ENCODE results near the gene PRR33.
A peak's percentile ranks its signal among the peaks of the same experiment; 100 is the strongest.
"Not testable (repeated sequence)": the region's sequence is repeated elsewhere in the genome, so short reads cannot be mapped to it uniquely, and the experiment has no call there.

PRR33 gene

DNA sequence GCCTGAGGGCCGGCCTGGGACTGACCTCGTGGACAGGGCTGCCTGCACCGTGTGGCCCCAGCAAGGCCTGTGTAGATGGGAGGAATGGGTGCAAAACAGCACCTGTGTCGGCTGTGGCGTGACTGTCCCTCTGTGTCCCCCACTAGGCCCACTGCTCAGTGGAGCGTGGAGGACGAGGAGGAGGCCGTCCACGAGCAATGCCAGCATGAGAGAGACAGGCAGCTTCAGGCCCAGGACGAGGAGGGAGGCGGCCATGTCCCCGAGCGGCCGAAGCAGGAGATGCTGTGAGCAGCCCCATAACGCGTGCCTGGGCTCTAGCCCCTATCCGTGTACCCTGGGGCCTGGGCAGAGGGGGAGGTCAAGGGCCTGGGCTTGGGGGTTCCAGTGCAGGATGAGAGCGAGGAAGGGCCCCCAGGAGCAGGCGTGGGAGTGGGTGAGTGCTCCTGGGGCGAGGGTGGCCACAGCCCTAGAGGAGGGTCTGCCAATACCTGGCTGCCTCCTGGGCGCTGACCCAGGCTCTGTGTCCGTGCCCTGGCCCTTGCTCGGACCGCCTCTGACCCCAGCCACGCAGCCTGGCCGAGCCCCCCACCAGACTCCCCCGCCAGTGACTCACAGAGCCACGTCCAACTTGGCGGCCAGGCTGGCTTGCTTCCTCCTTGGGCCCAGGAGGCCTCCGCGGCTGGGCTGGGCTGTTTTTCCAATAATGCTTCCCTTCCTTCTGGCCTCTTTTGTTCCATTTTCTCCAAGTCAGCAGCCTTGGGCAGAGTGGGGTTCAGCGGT lies 11.6 kb downstream of the PRR33 start:
- Mint-ChIP-seq H3K9me3 (ENCODE audit: low read depth) (no peaks in the 10 kb centered on the region), H3K4me3 (no peak overlapping the region), H3K4me1 (ENCODE audit: low read depth) (peaks cover 10% of the 10 kb centered on the region), H3K27ac (no peak overlapping the region), H3K36me3 (no peaks in the 10 kb centered on the region), H3K27me3 (no peaks in the 10 kb centered on the region)

DNA sequence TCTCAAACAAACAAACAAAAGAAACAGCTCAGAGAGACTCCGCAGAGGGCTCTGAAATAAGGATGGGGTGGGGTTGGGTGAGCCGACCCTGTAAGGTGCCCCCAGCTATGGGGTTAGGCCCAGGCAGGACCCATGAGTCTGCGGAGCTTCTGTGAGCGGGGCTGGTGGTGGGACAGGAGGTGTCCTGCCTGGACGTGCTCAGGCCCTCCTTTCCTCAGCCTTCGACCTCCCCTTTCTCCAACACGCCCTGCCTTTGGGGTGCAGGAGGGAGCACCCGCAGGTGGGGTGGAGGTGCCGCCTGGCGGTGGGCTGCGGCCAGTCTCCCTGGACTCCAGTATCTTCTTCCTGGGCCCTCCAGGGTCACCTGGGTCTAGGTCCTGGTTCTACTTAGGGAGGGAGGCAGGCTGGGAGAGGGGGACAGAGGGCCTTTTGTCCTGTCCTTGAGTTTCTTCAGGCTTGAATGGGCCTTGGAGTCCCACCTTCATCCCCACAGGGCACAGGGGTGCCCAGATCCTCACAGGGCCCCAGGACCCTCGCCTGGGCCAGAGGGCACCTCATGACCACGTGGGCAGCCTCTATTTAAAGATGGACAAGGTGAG lies 12.3 kb downstream of the PRR33 start:
- H3K9me3 Mint-ChIP-seq (ENCODE audit: low read depth), result no peaks in the 10 kb centered on the region
- H3K4me1 Mint-ChIP-seq (ENCODE audit: low read depth), result peaks cover 10% of the 10 kb centered on the region
- no peaks in the 10 kb centered on the region for H3K27me3 Mint-ChIP-seq
- no peak overlapping the region for H3K4me3 Mint-ChIP-seq
- H3K27ac Mint-ChIP-seq, result no peak overlapping the region
- no peaks in the 10 kb centered on the region for H3K36me3 Mint-ChIP-seq

DNA sequence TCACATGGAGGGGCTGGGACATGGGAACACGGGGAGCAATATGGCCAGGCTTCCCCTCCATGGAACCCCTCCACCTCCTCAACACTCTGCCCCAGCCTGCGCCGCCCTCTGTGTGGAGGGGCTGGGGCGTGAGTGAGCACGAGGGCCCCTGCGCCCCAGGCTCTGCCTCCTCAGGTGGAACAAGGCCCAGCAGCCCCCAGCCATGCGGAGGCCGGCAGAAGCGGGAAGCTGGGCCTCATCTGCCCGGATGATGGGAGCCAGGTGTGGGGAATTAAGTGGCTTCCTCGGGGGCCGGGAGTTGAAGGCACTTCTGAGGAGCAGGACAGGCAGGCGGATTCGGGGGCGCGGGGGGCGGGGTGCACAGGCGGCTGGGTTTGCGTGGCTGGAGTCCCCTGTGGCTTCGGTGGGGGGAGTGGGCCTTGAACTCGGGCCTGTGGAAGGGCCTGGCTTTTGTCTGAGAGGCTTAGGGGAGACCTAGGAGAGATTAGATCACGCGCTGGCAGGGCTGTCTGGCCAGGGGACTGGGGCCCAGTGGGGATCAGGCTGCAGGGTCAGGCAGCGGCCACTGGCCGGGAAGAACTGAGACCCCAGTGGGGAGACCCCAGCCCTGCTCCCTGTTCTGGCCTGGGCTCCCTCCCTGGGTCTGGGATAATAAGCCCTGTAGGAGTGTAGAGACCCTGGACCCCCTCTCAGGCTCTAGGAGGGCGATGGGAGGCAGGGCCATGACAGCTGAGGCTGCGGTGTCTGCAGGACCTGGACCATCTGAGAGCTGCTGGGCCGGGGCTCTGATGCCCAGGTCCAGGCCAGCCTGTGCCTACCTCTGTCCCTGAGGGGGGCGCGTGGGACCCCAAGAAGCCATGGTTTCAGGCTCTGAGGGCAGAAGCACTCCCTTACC lies 13.3 kb downstream of the PRR33 start:
- Mint-ChIP-seq H3K27ac (no peak overlapping the region), H3K4me1 (ENCODE audit: low read depth) (peaks cover 12% of the 10 kb centered on the region), H3K4me3 (no peak overlapping the region), H3K27me3 (no peaks in the 10 kb centered on the region), H3K9me3 (ENCODE audit: low read depth) (no peaks in the 10 kb centered on the region), H3K36me3 (no peaks in the 10 kb centered on the region)

DNA sequence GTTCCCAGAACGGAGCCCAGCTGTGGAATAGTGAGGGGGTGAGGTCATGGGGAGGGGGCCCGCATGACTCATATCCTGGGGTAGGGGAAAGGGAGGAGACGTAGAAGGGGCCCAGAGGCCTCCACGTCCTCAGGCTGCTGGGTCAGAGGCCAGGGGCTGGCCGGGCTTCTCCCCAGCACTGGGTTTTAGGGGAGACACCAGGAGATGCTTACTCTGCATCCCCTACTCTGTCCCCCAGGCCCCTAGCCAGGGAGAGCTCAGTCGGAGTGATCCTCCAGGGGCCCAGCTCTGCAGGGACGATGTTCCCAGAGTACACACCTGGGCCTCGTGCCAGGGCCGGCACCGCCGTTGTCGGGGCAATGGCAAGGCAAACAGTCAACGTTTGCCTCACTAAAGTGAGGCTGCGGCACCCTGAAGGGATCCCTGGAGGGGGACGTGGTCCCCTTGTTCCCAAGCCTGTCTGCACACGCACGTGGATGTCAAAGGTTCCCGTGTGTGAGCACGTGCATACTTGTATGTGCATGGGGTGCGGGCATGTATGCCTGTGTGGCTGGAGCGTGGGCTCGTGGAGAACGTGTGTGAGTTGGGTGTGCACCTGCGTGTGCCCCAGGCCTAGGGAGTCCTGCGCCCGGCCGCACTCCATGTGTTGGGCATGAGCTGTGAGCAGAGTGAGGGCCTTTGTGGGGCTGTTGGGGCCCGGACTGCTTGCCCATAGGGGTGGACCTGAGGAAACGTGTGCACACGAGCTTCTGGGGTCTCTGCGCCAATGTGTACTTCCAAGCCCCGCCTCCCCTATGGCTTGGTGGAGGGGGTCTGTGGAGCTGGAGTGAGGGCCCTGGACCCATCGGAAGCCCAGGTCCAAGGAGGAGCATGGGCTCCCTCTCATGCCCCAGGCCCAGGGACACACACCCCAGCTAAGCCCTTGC lies 14.2 kb downstream of the PRR33 start:
- peaks cover 17% of the 10 kb centered on the region for H3K4me1 Mint-ChIP-seq (ENCODE audit: low read depth)
- no peak overlapping the region for H3K4me3 Mint-ChIP-seq
- no peak overlapping the region for H3K27ac Mint-ChIP-seq
- no peaks in the 10 kb centered on the region for H3K36me3 Mint-ChIP-seq
- H3K27me3 Mint-ChIP-seq, result no peaks in the 10 kb centered on the region
- H3K9me3 Mint-ChIP-seq (ENCODE audit: low read depth), result no peaks in the 10 kb centered on the region

DNA sequence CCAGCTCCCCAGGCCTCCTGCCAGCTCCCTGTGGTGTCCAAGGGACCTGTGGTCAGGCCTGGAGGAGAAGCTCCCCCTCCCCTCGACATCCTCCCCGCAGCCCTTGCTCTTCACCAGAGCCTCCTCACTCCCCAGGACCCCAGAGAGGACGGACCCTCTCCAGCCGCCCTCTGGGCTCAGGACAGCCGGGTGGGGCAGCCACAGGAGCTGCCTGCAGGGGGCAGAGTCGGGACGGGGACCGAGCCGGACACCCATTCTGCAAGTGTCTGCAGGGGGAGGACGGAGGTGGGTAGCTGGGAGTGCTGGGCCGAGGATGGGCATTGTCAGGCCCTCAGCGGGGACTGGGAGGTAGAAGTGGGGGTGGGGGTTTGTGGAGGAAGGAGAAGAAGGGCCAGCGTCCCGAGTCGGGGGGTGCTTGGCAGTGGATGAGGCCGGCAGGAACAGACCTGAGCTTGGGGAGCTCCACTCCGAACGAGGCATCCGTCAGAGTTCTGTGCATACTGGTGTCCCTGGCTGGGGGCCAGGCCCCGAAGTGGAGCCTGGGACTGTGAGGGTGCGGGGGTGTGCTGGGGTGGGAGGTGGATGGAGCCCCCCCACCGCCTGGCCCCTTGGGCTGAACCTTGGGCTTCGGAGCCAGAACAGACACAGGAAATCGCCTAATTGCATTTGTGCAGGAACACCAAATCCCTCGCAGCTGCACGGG lies 15.2 kb downstream of the PRR33 start:
- no peak overlapping the region for H3K27ac Mint-ChIP-seq
- no peaks in the 10 kb centered on the region for H3K27me3 Mint-ChIP-seq
- no peaks in the 10 kb centered on the region for H3K36me3 Mint-ChIP-seq
- no peak overlapping the region for H3K4me3 Mint-ChIP-seq
- no peaks in the 10 kb centered on the region for H3K9me3 Mint-ChIP-seq (ENCODE audit: low read depth)
- peaks cover 25% of the 10 kb centered on the region for H3K4me1 Mint-ChIP-seq (ENCODE audit: low read depth)

DNA sequence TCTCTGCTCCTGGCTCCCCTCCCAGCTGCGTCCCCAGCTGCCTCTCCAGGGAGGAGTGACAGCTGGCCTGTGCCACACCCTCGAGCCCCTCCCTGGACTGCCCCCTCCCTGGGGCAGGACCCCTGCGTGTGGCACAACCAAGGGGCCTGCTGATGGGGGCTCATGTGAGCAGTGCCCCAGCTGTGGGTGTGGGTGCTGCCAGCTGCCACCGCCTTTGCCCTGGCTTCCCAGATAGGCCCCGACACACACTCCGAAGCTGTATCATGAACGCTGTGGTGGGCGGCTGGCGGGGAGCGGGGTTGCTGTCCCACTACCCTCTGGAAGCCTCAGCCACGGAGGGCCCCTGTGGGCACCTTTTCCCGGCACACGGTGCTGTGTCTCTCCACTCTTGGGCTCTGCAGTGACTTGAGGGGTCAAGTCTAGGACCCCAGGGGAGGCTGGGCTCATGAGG lies 15.8 kb downstream of the PRR33 start:
- H3K27me3 Mint-ChIP-seq; H3K27ac Mint-ChIP-seq; H3K9me3 Mint-ChIP-seq (ENCODE audit: low read depth); H3K4me3 Mint-ChIP-seq; H3K36me3 Mint-ChIP-seq: not testable (repeated sequence)
- H3K4me1 Mint-ChIP-seq (ENCODE audit: low read depth), result peaks cover 29% of the 10 kb centered on the region

DNA sequence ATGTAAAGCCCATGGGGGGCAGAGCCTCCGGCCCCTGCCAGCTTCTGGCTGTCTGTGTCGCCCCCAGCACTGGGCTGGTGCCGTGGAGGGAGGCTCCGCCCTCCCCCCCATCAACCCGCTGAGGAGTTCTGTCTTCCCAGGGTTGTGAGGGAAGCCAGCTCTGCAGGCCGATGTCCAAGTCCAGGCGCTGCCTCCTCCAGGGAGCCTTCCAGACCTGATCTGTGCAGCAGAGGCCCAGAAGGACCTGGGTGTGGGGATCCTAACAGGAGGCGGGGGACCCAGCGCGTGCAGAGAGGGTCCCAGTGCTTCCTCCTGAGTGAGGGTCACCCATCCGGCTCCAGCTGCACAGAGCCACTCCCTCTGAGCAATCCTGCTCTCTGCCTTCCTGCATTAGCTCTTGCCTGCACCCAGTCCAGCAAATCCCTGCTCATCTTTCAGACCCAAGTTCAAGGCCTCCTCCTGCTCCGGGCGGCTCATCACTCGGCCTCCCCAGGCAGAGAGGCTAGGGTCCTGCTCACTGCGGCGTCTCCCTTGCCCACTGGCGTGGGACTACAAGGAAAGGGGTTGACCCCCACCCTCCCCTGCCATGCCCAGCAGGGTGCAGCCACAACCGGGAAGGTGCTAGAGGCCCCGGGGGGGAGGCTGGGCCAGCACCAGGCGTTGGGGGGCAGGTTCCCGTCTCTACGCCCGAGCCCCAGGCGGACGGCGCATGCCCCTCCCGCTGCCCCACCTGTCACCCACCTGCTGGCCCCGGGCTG lies 16.4 kb downstream of the PRR33 start:
- Mint-ChIP-seq H3K4me3 (no peak overlapping the region), H3K9me3 (ENCODE audit: low read depth) (no peaks in the 10 kb centered on the region), H3K27me3 (no peaks in the 10 kb centered on the region), H3K4me1 (ENCODE audit: low read depth) (peaks cover 33% of the 10 kb centered on the region), H3K27ac (no peak overlapping the region), H3K36me3 (no peaks in the 10 kb centered on the region)

DNA sequence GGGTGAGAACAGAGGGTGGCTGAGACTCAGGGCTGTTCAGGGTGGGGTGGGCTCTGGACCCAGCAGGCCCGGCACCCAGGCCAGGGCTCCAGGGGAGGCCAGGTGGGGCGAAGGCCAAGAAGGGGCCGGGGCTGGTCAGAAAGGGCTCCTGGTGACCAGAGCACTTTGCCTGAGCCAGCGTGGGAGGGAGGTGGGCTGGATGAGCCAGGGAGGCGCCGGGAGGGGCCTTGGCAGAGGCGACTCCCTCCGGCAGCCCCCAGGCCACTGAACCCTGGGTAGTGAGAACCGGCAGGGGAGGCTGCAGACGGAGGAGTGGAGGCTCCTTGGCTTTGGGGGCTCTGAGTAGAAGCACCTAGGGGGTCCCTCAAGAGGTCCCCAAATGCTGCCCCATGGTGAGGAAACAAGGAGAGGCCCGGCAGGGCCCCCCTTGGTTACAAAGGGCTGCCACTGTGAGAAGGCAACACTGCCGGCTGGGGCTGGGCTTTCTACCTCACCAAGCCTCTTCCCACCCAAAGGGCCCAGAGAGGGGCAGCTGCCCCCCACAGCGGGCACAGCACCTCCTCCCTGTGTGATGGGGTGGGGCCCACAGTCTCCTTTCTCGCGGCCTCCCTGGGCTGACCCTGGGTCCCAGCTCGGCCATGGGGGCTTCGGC lies 17.1 kb downstream of the PRR33 start:
- H3K27me3 Mint-ChIP-seq, result not testable (repeated sequence)
- H3K4me1 Mint-ChIP-seq (ENCODE audit: low read depth), result peaks cover 40% of the 10 kb centered on the region

DNA sequence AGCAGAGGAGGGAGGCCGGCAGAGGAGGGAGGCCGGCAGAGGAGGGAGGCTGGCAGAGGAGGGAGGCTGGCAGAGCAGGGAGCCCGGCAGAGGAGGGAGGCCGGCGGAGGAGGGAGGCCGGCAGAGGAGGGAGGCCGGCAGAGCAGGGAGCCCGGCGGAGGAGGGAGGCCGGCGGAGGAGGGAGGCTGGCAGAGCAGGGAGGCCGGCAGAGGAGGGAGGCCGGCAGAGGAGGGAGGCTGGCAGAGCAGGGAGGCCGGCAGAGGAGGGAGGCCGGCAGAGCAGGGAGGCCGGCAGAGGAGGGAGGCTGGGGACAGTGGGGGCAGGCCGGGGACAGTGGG lies 17.9 kb downstream of the PRR33 start:
- not testable (repeated sequence) for H3K27ac Mint-ChIP-seq; H3K9me3 Mint-ChIP-seq (ENCODE audit: low read depth); H3K27me3 Mint-ChIP-seq; H3K36me3 Mint-ChIP-seq; H3K4me3 Mint-ChIP-seq
- H3K4me1 Mint-ChIP-seq (ENCODE audit: low read depth), result peaks cover 48% of the 10 kb centered on the region

More for the DNA sequence above, 17.1 kb downstream of the PRR33 start:
- not testable (repeated sequence) for H3K9me3 Mint-ChIP-seq (ENCODE audit: low read depth); H3K27ac Mint-ChIP-seq; H3K4me3 Mint-ChIP-seq; H3K36me3 Mint-ChIP-seq

DNA sequence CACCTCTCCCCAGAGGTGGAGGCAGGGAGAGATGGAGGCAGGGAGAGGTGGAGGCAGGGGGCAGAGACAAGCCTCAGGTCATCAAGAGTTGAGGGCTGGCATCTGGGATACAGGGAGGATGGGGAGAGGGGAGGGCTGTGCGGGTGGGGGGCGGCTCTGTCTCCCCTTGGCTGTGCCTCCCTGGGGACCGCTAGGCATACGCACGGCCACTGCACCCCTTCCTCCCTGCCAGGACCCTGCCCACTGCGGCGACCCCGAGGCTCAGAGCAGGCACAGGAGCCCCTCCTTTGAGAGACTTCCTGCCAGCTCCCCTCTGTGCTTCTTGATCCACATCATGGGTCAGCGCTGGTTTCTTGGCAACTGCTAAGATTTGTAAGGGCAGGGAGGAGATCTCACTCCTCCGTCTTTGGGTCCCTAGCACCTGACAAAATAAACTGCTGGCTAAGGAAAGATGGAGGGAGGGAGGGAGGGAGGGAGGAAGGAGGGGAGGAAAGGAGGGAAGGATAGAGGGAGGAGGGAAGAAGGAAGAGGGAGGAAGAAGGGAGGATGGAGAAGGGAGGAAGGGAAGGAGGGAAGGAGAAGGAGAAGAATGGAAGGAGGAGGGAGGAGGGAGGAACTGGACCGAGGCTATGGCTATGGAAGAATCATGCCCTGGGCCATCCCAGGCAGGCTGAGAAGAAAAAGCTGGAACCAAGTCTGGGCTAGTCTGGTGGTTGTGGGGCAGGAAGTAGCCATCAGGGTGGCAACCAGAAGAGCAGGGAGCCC lies 18.5 kb downstream of the PRR33 start:
- Mint-ChIP-seq H3K27me3 (no peaks in the 10 kb centered on the region), H3K36me3 (no peaks in the 10 kb centered on the region), H3K9me3 (ENCODE audit: low read depth) (no peaks in the 10 kb centered on the region)

DNA sequence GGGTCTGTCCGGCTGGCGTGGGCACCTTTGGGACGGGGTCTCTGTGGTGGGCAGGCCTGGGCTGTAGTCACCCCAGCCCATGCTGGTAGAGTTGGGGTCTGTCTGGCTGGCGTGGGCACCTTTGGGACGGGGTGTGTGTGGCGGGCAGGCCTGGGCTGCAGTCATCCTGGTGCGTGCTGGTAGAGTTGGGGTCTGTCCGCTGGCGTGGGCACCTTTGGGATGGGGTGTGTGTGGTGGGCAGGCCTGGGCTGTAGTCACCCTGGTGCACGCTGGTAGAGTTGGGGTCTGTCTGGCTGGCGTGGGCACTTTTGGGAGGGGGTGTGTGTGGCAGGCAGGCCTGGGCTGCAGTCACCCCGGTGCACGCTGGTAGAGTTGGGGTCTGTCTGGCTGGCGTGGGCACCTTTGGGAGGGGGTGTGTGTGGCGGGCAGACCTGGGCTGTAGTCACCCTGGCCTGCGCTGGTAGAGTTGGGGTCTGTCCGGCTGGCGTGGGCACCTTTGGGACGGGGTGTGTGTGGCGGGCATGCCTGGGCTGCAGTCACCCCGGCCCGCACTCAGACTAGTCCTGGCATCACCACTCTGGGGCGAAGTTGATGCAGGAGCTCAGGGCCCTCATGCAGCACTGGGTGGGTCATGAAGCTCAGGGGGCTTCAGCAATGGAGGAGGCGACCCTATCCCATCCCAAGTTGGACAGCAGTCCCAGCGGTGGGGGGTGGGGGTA lies 19.3 kb downstream of the PRR33 start:
- Mint-ChIP-seq H3K4me3 (no peak overlapping the region), H3K4me1 (ENCODE audit: low read depth) (peaks cover 46% of the 10 kb centered on the region), H3K36me3 (no peaks in the 10 kb centered on the region)

More for the DNA sequence above, 18.5 kb downstream of the PRR33 start:
- Mint-ChIP-seq H3K27ac (no peak overlapping the region), H3K4me1 (ENCODE audit: low read depth) (peaks cover 49% of the 10 kb centered on the region), H3K4me3 (no peak overlapping the region)

DNA sequence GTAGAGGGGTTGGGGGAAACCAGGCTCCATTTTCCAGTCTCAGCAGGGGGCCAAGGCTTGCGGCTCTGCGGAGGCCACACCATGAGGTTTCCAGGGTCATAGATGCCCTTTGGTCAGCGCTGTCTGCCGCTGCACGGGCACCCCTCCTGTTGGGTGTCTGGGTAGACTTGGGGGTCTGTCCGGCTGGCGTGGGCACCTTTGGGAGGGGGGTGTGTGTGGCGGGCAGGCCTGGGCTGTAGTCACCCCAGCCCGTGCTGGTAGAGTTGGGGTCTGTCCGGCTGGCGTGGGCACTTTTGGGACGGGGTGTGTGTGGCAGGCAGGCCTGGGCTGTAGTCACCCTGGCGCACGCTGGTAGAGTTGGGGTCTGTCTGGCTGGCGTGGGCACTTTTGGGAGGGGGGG lies 20.2 kb downstream of the PRR33 start:
- Mint-ChIP-seq H3K4me3 (no peak overlapping the region), H3K27ac (no peak overlapping the region), H3K36me3 (no peaks in the 10 kb centered on the region)

More for the DNA sequence above, 19.3 kb downstream of the PRR33 start:
- Mint-ChIP-seq H3K27ac (peak overlapping the region; percentile 34), H3K27me3 (no peaks in the 10 kb centered on the region), H3K9me3 (ENCODE audit: low read depth) (no peaks in the 10 kb centered on the region)

More for the DNA sequence above, 20.2 kb downstream of the PRR33 start:
- no peaks in the 10 kb centered on the region for H3K9me3 Mint-ChIP-seq (ENCODE audit: low read depth)
- H3K27me3 Mint-ChIP-seq, result no peaks in the 10 kb centered on the region
- peaks cover 48% of the 10 kb centered on the region for H3K4me1 Mint-ChIP-seq (ENCODE audit: low read depth)
